HG02885 (cell line): ENCODE results near the gene ACLY.
A peak's percentile ranks its signal among the peaks of the same experiment; 100 is the strongest.
"Not testable (repeated sequence)": the region's sequence is repeated elsewhere in the genome, so short reads cannot be mapped to it uniquely, and the experiment has no call there.

Experiments used
- ATAC-seq: cut with Tn5 transposase; IDR thresholded peaks from one replicate; pipeline ENCODE4 v1.9.1; 2021; ENCODE audit warnings: mild to moderate bottlenecking; ENCODE audit not compliant: unreplicated experiment, poor library complexity

The ACLY gene

DNA sequence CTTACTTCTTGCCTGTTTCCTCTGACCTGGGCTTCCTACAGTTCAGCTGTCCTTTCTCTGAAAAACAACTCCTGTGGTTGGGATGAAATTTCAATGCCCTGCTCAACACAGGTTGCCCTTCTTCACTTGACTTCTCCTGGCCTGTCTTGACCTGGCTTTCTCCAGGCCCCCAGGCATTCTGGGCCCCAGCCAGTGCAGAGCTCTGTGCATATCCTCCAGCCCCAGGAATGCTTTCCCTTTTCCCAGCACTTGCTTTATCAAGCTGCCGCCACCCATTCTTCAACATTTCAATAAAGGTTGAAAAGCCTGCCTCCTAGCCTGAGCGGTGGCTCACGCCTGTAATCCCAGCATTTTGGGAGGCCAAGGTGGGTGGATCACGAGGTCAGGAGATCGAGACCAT is 22.4 kb upstream of the ACLY start:
- ATAC-seq, result no peak

DNA sequence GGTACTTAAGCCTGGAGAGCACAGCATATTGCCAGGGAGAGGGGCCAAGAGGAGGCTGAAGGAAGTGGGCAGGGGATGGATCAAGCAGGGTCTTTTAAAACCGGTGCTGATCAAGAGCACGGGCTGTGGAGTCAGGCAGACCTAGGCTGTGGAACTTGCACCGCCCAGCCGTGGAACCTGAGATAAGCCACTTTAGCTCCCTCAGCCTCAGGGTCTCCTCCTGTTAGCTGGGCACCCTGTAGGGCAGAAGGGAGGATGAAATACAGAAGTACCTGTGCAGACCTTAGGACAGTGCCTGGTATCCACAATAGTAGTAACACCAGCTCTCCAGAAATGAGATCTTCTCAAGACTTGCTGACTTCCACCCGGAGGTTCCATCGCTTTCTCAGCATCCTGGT is 20.9 kb upstream of the ACLY start:
- no peak for ATAC-seq

GRCh38 chr17:41939044-41939692 is 20.4 kb upstream of the ACLY start:
- ATAC-seq, result no peak

- ATAC-seq, result no peak
Observed at GRCh38 chr17:41937970-41938954, 19.5 kb upstream of the ACLY start.

GRCh38 chr17:41935641-41936040 is 16.9 kb upstream of the ACLY start:
- ATAC-seq, result no peak

- no peak for ATAC-seq
Observed at GRCh38 chr17:41932816-41933389, 14.2 kb upstream of the ACLY start.

GRCh38 chr17:41931715-41932114 is 13.0 kb upstream of the ACLY start:
- ATAC-seq, result not testable (repeated sequence)

GRCh38 chr17:41930833-41931156 is 12.0 kb upstream of the ACLY start:
- ATAC-seq, result not testable (repeated sequence)

- peak; percentile 96 for ATAC-seq
Observed at GRCh38 chr17:41930009-41930832, 11.5 kb upstream of the ACLY start, which contains the start of gene ODAD4. Gene ODAD4 (plus strand): TSS chr17:41930617. CDS start chr17:41930724, 107 bp downstream.

- no peak for ATAC-seq
Observed at GRCh38 chr17:41928693-41929251, 10.0 kb upstream of the ACLY start.

DNA sequence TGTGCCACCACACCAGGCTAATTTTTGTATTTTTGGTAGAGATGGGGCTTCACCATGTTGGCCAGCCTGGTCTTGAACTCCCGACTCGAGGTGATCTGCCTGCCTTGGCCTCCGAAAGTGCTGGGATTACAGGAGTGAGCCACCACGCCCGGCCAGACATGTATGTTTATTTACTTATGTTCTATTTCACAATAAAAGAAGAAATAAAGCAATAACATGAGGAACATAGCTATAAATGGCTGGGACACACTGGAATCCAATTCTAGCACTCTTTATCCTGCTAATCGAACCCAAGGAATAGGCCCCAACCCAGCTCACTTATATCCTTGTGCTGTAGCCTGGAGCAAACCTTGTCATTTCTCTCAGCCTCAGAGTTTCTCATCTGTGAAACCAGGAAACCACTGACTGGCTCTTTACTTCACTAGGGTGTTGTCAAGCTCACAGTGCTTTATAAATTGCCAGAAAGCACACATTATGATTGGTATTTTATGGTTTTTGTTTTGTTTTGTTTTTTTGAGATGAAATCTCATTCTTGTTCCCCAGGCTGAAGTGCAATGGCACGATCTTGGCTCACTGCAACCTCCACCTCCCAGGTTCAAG is 7.3 kb upstream of the ACLY start:
- no peak for ATAC-seq

DNA sequence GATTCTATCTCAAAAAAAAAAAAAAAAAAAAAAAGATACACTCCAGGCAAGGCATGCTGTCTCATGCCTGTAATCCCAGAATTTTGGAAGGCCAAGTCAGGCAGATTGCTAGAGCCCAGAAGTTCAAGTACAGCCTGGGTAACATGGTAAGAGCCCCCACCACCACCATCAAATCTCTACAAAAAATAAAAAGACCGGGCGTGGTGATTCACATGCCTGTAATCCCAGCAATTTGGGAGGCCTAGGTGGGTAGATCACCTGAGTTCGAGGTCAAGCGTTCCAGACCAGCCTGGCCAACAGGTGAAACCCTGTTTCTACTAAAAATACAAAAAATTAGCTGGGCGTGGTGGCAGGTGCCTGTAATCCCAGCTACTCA is 1.8 kb upstream of the ACLY start:
- ATAC-seq, result no peak

DNA sequence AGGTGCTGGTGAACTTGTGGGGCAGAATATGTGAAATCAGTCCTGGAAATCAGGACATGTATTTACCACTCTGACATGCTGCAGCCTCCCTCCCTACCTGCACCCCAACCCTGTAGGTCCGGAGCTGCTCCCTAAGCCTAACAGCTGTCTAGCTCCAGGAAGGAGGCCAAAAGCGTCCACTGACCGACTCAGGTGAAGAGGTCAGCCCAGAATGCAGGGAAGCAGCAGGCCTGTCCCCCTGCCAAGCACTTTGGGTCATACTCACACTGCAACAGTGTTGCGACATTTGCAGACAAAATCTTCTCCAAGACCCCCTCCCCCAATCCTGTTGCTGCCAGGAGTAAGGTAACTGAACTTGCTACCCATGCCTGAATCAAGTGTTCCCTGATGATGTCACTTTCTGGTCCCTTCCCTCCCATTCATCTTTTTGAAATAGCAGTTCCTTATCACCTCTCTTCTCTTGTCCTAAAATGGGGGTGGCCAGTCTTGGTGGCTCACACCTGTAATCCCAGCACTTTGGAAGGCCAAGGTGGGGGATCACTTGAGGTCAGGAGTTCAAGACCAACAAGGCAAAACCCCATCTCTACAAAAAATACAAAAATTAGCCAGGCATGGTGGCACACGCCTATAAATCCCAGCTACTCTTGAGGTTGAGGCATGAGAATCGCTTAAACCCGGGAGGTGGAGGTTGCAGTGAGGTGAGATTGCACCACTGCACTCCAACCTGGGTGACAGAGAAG is 1.3 kb upstream of the ACLY start:
- ATAC-seq, result no peak

DNA sequence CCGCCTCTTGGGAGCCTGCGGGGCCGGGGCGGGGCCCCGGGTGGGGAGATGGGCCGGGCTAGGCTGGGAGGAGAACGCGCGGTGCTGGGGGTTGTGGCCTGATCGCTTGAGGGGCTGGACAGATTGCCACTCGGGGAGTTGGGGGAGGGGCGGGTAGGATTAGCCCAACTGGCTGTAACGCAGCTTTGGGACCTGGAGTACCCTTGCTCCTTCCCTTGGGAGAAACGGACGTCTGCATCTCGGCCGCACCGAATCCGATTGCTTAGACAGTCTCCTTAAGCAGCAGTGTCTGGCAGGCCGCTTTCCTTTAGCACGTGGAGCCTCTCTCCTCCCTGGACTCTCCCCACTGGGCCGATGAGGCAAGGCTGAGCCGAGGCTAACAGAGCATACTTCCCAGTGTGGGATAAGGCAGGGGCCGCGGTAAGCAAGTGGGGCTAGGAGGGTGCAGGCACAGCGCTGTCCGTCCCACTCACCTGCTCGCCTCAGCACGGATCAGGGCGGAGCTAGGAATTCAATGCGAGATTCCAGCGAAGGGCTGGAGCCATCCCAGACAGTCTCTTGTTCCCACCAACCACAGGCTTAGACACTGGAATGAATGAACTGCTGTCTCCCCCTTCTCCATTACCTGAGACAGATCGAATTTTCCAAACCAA is 540 bp upstream of the ACLY start:
- ATAC-seq, result no peak

- no peak for ATAC-seq
Observed at GRCh38 chr17:41917679-41918313, 955 bp downstream of the ACLY start.

GRCh38 chr17:41917192-41917591 is 1.6 kb downstream of the ACLY start:
- ATAC-seq, result no peak

- no peak for ATAC-seq
Observed at GRCh38 chr17:41915566-41915965, 3.2 kb downstream of the ACLY start.

DNA sequence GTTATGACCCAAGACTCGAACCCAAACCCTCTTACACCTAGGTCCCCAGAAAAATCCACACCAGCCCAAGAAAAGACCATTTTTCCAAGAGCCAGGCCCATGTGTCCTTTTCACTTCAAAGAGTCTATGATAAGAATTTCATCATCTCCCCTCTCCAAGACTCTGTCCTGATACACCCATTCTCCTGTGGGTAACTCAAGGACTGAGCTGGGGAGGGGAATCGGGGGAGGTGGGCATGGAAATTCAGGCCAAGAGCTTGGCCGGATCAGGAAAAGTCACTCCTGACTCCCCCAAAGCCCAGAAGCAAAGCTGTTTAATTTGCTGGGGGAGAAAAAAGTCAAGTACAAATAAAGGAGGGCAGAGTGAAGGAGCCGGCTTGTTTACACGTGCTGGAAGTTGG is 3.7 kb downstream of the ACLY start:
- no peak for ATAC-seq
